BE2C (cell line): Measurements from ENCODE around the gene WDR54.

ENCODE experiments used
- DNase-seq: peaks from one replicate; pipeline ENCODE4 v3.0.0-alpha.2; 2020
- H3K27me3 ChIP-seq: fragments of 250-450 bp; sonication (Bioruptor Pico); 2 replicates; pipeline ENCODE4 v1.5.1; 2020; ENCODE audit warnings: mild to moderate bottlenecking
- H3K36me3 ChIP-seq: fragments of 250-450 bp; sonication (Bioruptor Pico); 2 replicates; pipeline ENCODE4 v1.5.1; 2020; ENCODE audit warnings: mild to moderate bottlenecking
- H3K4me1 ChIP-seq: fragments of 250-450 bp; sonication (Bioruptor Pico); 2 replicates; pipeline ENCODE4 v1.5.1; 2020
- H3K4me3 ChIP-seq: 2 replicates; pipeline ENCODE4 v1.5.1; 2011; ENCODE audit warnings: low read depth, low read length
- H3K9me3 ChIP-seq: fragments of 250-450 bp; sonication (Bioruptor Pico); 2 replicates; pipeline ENCODE4 v1.5.1; 2020
- CTCF ChIP-seq: IDR thresholded peaks from 2 replicates; pipeline ENCODE4 v1.5.1; 2012; ENCODE audit warnings: mild to moderate bottlenecking, low read depth, low read length

The WDR54 gene

GRCh38 chr2:74472086-74472944 is 50.8 kb downstream of the WDR54 start, which contains the start of gene MRPL53:
TSS of gene MRPL53 (minus strand) at chr2:74472680. CDS start at chr2:74472660, 20 bp downstream.
- peak; percentile 89 for DNase-seq
- TF ChIP-seq CTCF = no peak
- Histone ChIP-seq H3K9me3 (no peaks in the 10 kb centered on the region), H3K4me3 (peak within 1 kb of the TSS; percentile 79), H3K27me3 (no peaks in the 10 kb centered on the region), H3K4me1 (no peaks in the 10 kb centered on the region), H3K36me3 (no peaks in the 10 kb centered on the region; the same call in 1 of the 2 replicates)

- no peaks in the 10 kb centered on the region for H3K4me1 ChIP-seq
- H3K36me3 ChIP-seq = no peaks in the 10 kb centered on the region; the same call in 1 of the 2 replicates
- DNase-seq = no peak
- H3K27me3 ChIP-seq = no peaks in the 10 kb centered on the region
- no peaks in the 10 kb centered on the region for H3K9me3 ChIP-seq
- peak overlapping the region; percentile 79 for H3K4me3 ChIP-seq
- TF ChIP-seq CTCF = no peak
These were observed 51.4 kb downstream of the WDR54 start for GRCh38 chr2:74472945-74473258.

GRCh38 chr2:74474481-74474880 is 53.0 kb downstream of the WDR54 start:
- no peaks in the 10 kb centered on the region for H3K4me1 ChIP-seq
- no peak overlapping the region for H3K4me3 ChIP-seq
- H3K36me3 ChIP-seq = no peaks in the 10 kb centered on the region; the same call in 1 of the 2 replicates
- no peaks in the 10 kb centered on the region for H3K27me3 ChIP-seq
- no peaks in the 10 kb centered on the region for H3K9me3 ChIP-seq
- DNase-seq = no peak
- TF ChIP-seq CTCF = no peak

GRCh38 chr2:74474899-74475298 is 53.4 kb downstream of the WDR54 start:
- DNase-seq = peak; percentile 22
- H3K4me3 ChIP-seq = no peak overlapping the region
- no peaks in the 10 kb centered on the region; the same call in 1 of the 2 replicates for H3K36me3 ChIP-seq
- TF ChIP-seq CTCF = peak; percentile 45
- H3K27me3 ChIP-seq = no peaks in the 10 kb centered on the region
- H3K9me3 ChIP-seq = no peaks in the 10 kb centered on the region
- no peaks in the 10 kb centered on the region for H3K4me1 ChIP-seq
